HG02938 (cell line): ENCODE data around the gene UBE2I.

Experiments used
- ATAC-seq: cut with Tn5 transposase; IDR thresholded peaks from one replicate; pipeline ENCODE4 v1.9.1; 2021; ENCODE audit warnings: mild to moderate bottlenecking, moderate library complexity; ENCODE audit not compliant: unreplicated experiment

UBE2I gene

DNA sequence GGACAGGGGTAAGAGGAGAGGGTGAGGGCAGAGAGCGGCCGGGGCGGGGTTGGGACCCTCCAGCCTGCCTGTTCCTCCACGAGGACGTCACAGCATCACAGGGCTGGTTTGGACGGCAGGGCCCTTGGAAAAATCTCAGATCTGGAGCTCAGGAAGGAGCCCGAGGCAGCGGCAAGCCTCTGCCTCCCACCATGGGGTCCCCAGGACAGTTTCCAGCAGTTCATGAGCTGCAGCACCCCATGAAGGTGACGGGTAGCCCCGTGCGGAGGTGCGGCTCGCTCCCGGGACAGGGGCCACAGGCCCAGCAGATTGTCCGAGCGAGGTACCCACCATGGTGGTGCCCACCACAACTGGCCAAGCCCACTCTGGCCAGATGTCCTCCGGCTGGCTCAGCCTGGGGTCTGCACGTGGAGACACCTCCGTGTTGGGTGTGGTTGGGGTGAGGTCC, 32.3 kb upstream of the UBE2I start:
- no peak for ATAC-seq

GRCh38 chr16:1277617-1278282, 31.7 kb upstream of the UBE2I start:
- ATAC-seq, result no peak

DNA sequence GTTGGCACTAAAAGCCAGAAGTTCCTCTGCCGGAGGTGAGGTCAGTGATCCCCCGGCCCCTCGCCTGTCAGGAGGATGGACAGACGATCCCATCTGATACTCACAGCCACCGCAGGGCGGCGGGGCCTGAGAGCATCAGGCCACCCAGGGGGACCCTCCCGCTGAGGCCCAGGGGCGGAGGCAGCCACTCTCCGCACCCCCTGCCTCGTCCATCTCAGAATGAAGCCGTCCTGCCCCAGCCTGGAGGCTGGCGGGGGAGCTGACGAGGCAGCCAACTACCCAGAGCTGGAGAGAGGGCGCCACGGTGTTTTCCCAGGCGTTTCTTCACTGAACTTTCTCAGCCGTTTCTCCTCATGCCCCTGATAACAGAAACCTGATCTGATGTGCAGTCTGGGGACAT, 31.0 kb upstream of the UBE2I start:
- ATAC-seq, result no peak

DNA sequence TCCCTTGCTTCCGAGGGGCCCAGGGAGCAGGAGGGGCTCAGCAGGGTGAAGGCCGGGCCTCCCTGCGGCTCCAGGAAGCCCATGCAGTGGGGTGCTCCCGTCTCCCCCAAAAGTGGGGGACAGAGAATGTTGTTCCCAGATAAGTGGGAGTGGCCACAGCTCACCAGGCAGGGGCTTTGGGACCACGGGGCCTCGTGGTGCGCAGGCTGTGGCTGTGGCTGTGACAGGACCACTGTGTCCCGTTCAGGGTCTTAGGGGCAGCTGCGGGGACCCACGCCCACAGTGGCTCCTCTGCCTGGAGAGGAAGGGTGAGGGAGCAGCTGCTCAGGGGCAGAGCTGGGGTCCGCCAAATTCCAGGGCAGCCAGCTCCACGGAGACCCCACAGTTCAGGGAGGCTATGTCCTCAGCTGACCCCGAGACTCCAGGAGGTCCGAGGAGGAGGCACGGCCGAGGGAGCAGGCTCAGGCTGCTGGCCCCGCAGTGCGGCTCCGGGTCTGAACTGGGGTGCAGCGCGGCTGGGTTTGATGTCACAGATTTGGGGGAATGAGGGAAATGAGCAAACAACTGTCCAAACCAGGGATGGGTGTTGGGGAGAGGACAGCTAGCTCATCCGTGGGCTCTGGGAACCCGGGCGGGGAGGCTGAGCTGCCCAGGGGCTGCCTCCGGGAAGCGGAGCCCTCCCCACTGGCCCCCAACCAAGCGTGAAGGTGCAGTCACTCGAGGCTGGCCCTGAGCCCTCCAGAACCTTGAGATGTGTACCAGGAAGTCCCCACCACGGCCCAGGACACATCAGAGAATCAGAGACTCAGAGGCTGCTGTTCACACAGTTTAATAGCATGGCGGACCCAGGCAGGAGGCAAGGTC, 30.1 kb upstream of the UBE2I start:
- ATAC-seq, result no peak

- ATAC-seq, result no peak
Measured at GRCh38 chr16:1279945-1280589, 29.4 kb upstream of the UBE2I start.

DNA sequence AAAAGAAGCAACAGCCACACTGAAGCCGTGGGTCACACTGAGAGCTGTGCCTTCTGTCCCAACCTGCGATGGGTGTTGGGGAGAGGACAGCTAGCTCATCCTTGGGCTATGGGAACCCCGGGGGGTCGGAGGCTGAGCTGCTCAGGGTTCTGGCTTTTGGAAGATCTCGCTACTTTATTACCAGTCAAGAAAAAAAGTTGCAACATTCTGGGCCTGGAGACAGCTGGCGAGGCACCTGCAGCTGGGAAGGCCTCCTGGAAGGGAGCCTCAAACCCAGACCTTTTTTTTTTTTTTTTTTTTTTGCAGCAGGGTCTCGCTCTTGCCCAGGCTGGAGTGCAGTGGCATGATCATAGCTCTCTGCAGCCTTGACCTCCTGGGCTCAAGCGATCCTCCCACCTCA, 28.7 kb upstream of the UBE2I start:
- ATAC-seq, result no peak

GRCh38 chr16:1281517-1281916, 27.9 kb upstream of the UBE2I start:
- no peak for ATAC-seq

GRCh38 chr16:1282324-1282973, 27.0 kb upstream of the UBE2I start:
- ATAC-seq, result no peak

GRCh38 chr16:1283296-1283695, 26.1 kb upstream of the UBE2I start:
- ATAC-seq, result no peak

DNA sequence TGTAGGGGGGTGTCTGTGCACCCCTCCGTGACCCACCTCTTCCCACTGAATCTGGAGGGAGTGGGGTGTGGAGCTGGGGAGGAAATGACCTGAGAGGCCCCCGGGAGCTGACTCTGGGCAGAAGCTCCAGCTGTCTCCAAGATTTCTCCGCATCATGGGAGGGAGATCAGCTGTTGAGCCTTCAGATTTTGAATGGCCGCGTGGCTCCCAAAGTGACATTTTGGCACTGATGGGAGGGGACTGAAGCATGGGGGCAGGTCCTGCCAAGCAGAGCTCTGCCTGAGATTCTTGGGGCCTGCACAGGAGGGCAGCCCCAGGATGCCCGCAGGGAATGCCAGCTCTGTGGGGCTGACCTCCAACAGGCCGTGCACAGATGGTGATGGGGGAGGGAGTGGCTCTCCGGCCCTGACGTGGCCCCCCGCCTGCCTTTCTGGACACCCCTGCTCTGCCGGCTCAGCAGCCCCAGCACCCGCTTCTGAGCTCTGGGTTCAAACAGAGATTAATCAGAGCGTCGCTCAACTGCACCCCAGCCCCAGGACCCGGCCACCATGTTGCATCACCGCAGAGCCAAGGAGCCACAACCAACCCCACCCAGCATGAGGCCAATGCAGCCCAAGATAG, 25.3 kb upstream of the UBE2I start:
- no peak for ATAC-seq

GRCh38 chr16:1285669-1286512, 23.5 kb upstream of the UBE2I start:
- ATAC-seq, result no peak

DNA sequence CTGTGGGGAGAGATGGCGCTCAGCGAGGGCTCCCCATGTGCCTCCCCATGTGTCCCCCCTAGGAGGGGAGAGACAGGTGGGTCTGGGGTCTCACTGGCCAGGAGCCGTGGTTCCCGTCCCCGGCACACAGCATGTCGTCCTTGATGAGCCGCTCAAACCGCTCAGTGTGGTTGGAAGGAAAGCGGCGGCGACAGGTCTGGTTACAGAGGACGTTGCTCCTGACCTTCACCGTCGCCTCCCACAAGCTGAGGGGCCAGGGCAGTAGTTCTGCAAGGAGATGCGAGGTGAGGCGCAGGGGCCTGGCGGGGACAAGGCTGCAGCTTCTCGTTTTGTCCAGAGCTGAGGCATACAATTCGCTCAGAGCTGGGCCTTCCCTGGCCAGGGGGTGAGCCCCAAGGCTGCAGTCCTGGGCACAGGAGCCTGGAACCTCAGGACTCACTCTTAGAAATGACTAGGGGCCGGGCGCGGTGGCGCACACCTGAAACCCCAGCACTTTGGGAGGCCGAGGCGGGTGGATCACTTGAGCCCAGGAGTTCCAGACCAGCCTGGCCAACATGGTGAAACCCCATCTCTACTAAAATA, 22.8 kb upstream of the UBE2I start:
- ATAC-seq, result no peak

GRCh38 chr16:1287982-1288670, 21.3 kb upstream of the UBE2I start:
- no peak for ATAC-seq

DNA sequence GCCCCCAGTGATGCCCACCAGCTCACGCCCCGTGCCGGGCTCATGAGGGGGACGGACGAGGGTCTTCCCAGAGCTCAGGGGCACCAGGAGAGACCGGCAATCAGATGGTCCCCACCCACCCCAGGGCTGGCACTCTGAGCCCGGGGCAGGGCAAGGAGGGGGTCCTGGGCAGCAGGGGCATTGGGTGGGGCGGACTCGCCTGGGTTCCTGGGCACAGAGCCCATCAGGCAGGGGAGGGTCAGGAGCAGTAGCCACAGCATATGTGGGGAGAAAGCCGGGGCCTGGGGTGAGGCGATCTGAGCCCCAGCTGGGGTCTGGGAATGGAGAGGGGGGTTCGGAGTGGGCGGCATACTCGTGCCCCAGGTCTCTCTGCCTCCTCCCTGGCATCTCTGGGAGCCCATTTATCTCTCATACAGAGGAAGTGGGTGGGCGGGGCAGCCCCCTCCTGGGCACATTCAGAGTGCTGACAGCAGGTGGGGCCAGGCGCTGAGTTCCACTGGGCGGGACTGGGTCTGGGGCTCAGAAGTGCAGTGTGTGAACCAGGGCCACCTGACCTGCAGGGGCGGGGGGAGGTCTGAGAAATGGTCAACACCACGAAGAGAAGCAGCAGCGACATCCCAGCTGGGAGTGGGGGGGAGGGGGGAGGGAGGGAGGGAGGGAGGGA, 20.5 kb upstream of the UBE2I start:
- ATAC-seq, result no peak

- no peak for ATAC-seq
Measured at GRCh38 chr16:1289477-1289866, 20.0 kb upstream of the UBE2I start.

GRCh38 chr16:1290063-1290501, 19.4 kb upstream of the UBE2I start:
- no peak for ATAC-seq

- ATAC-seq, result no peak
Measured at GRCh38 chr16:1290860-1291575, 18.4 kb upstream of the UBE2I start.

DNA sequence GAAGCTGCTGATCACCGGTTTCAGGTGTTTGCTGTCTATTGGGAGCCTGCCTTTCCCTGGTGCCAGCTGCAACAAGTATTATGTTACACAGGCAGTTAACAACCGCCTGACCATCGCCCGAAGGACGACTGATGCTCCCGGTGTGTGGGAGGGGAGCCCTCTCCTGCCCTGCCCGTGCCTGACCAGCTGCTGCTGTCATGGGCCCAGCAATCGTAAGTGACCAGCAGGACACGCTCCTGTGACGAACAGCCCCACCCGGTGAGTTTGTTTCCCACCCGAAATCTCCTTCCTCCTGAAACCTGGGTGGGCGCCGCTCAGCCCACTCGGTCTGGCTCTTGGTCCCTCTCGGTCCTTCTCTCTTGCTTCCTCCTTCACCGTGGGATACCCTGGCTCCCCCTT, 17.9 kb upstream of the UBE2I start:
- ATAC-seq, result no peak
